GM12878 (cell line): ENCODE measurements around the gene AKT1S1. TPM values are rescaled to one million over a fixed set of nuclear protein-coding genes. Genes with fewer than 3 reads are reported as not detected.

Experiments
- ATAC-seq: fragments of 200-7000 bp; cut with Tn5 transposase; 3 replicates; pipeline ENCODE4 v1.9.1; 2020; ENCODE audit warnings: mild to moderate bottlenecking, moderate library complexity
- BruUV-seq: library from RNA; stranded (reverse); fragments of 400-500 nt; replicated peaks from 2 replicates; lab custom pipeline; 2021; lab: Mats Ljungman, UMichigan
- CTCF ChIA-PET: fragments of 300-600 bp; sonication (Branson Sonifier 250); formaldehyde crosslinking; extraction: SDS; loops from one replicate; lab custom pipeline; 2021; ENCODE audit warnings: inconsistent platforms; lab: Yijun Ruan, JAX
- POLR2A ChIA-PET: fragments of 350-600 bp; formaldehyde crosslinking; extraction: SDS; loops from one replicate; lab custom pipeline; 2021; ENCODE audit warnings: inconsistent platforms; lab: Charles Lee
- RAD21 ChIA-PET: fragments of 300-600 bp; sonication (Branson Sonifier 250); formaldehyde crosslinking; loops from one replicate; lab custom pipeline; 2023; ENCODE audit warnings: antibody characterized with exemption; ENCODE audit not compliant: unreplicated experiment; lab: Charles Lee
- SMC1A ChIA-PET: fragments of 300-600 bp; sonication (Branson Sonifier 250); formaldehyde crosslinking; loops from one replicate; lab custom pipeline; 2023; ENCODE audit not compliant: unreplicated experiment, uncharacterized antibody; lab: Charles Lee
- DNase-seq: peaks from one replicate; pipeline ENCODE4 v3.0.0-alpha.2; 2011; ENCODE audit warnings: low read depth, low spot score
- FAIRE-seq: peaks from 3 replicates; lab custom pipeline; 2011; peaks lifted over from hg19 to GRCh38; lab: Jason Lieb, UNC
- H2AFZ ChIP-seq: 2 replicates; pipeline ENCODE4 v1.6.0; 2011; ENCODE audit warnings: low read depth, low read length, control low read depth; ENCODE audit not compliant: control insufficient read depth
- H3K27ac ChIP-seq: 2 replicates; pipeline ENCODE4 v1.5.1; 2011; ENCODE audit warnings: control low read depth; ENCODE audit not compliant: control insufficient read depth, insufficient read depth
- H3K27me3 ChIP-seq, 2 experiments: replicated peaks in 1 of 2; 2 replicates each; pipeline versions ENCODE4 v1.6.0 to v1.6.1; 2011; ENCODE audit warnings: low read length in 1 of 2; ENCODE audit not compliant: control insufficient read depth in 2 of 2, insufficient read depth in 2 of 2
- H3K36me3 ChIP-seq, 2 experiments: 2 replicates each; pipeline ENCODE4 v1.5.1; 2011; ENCODE audit warnings: low read length in 1 of 2; ENCODE audit not compliant: control insufficient read depth in 2 of 2, insufficient read depth in 2 of 2
- H3K4me1 ChIP-seq: 2 replicates; pipeline ENCODE4 v1.6.1; 2011; ENCODE audit warnings: mild to moderate bottlenecking, low read length, moderate library complexity, mixed read lengths; ENCODE audit not compliant: control insufficient read depth, insufficient read depth
- H3K4me2 ChIP-seq: 2 replicates; pipeline ENCODE4 v1.6.0; 2011; ENCODE audit warnings: control low read depth; ENCODE audit not compliant: control insufficient read depth, insufficient read depth
- H3K4me3 ChIP-seq: fragments of 200-600 bp; sonication (generic); 2 replicates; pipeline ENCODE4 v1.5.1; 2016
- H3K79me2 ChIP-seq: 2 replicates; pipeline ENCODE4 v1.6.0; 2011; ENCODE audit warnings: low read length; ENCODE audit not compliant: control insufficient read depth, insufficient read depth
- H3K9ac ChIP-seq: 2 replicates; pipeline ENCODE4 v1.8.0; 2011; ENCODE audit warnings: low read length, control low read depth, mixed read lengths; ENCODE audit not compliant: control insufficient read depth, insufficient read depth
- H3K9me3 ChIP-seq: replicated peaks from 3 replicates; pipeline ENCODE4 v1.5.1; 2011; ENCODE audit warnings: mild to moderate bottlenecking, low read length; ENCODE audit not compliant: control insufficient read depth, insufficient read depth
- H4K20me1 ChIP-seq: 2 replicates; pipeline ENCODE4 v1.6.0; 2011; ENCODE audit not compliant: control insufficient read depth, insufficient read depth
- CHD2 ChIP-seq: IDR thresholded peaks from 2 replicates; pipeline ENCODE4 v1.6.1; 2011; ENCODE audit warnings: low read depth, low read length, improper control_type of control experiment, borderline replicate concordance
- FOXK2 ChIP-seq: fragments of 450-650 bp; IDR thresholded peaks from 2 replicates; pipeline ENCODE4 v1.6.1; 2017; ENCODE audit warnings: mild to moderate bottlenecking, moderate library complexity
- HDAC2 ChIP-seq: fragments of 200-600 bp; sonication (generic); IDR thresholded peaks from 2 replicates; pipeline ENCODE4 v1.6.1; 2017
- NFXL1 ChIP-seq: fragments of 450-650 bp; IDR thresholded peaks from 2 replicates; pipeline ENCODE4 v1.6.1; 2017; ENCODE audit warnings: antibody characterized with exemption, mild to moderate bottlenecking, borderline replicate concordance
- NFYB ChIP-seq: IDR thresholded peaks from 2 replicates; pipeline ENCODE4 v1.6.1; 2011; ENCODE audit warnings: low read depth, mild to moderate bottlenecking, low read length, improper control_type of control experiment, moderate library complexity; ENCODE audit not compliant: insufficient read depth
- NRF1 ChIP-seq: conservative IDR thresholded peaks from 2 replicates; pipeline ENCODE4 v1.6.1; 2011; ENCODE audit warnings: mild to moderate bottlenecking, low read depth, low read length, improper control_type of control experiment
- SIN3A ChIP-seq: IDR thresholded peaks from 2 replicates; pipeline ENCODE4 v1.6.1; 2012; ENCODE audit warnings: low read depth, low read length, improper control_type of control experiment
- SRF ChIP-seq, 2 experiments: IDR thresholded peaks; 2 replicates each; pipeline ENCODE4 v1.6.1; 2011; ENCODE audit warnings: low read depth in 2 of 2, low read length in 2 of 2, mild to moderate bottlenecking in 1 of 2, moderate library complexity in 1 of 2
- TCF12 ChIP-seq: IDR thresholded peaks from 2 replicates; pipeline ENCODE4 v1.6.1; 2011; ENCODE audit warnings: low read depth, mild to moderate bottlenecking, low read length
- ZBED1 ChIP-seq: IDR thresholded peaks from 2 replicates; pipeline ENCODE4 v1.6.1; 2016; ENCODE audit warnings: borderline replicate concordance
- WGBS: methylation state at CpG from one replicate; pipeline ENCODE4 v1.1.6; 2016; ENCODE audit warnings: low lambda C conversion rate; ENCODE audit not compliant: insufficient replicate concordance, insufficient coverage; ENCODE audit errors: missing lambda C conversion rate; 5-methylcytosine and 5-hydroxymethylcytosine counted together
- in situ Hi-C: fragments of 300-500 bp; cut with MboI; formaldehyde crosslinking; loops from 9 replicates; pipeline ENCODE4 v1.14.3; 2018; ENCODE audit warnings: mixed read lengths
- intact Hi-C: fragments of 100-400 bp; cut with micrococcal nuclease; formaldehyde crosslinking; loops from one replicate; pipeline ENCODE4 v1.14.2; 2022; ENCODE audit not compliant: unreplicated experiment
- polyA plus RNA-seq, 11 experiments: library from polyadenylated mRNA; depleted of rRNA in 4 of 11; unstranded in 6 of 11; stranded (reverse) in 5 of 11; fragments of >200 nt; fragmentation: Nextera tagmentation in 4 of 11; fragmentation: Illumina TruSeq in 1 of 11; extraction: Ambion mirVana in 4 of 11; extraction: Trizol in 1 of 11; gene quantifications; 1 replicate in 1 of 11; 2 replicates in 10 of 11; pipeline versions ENCODE4 v1.2.1 to v1.2.3, GENCODE V29; 2011 to 2016; ENCODE audit warnings: inconsistent platforms in 2 of 11, missing spikeins in 2 of 11, low read depth in 1 of 11
- total RNA-seq, 4 experiments: library from RNA; depleted of rRNA in 3 of 4; stranded (reverse); fragments of >200 nt in 3 of 4; fragmentation: Illumina TruSeq in 1 of 4; extraction: Trizol in 1 of 4; gene quantifications; 2 replicates each; pipeline versions ENCODE4 v1.2.1 to v1.2.3, GENCODE V29; 2013 to 2021

Gene AKT1S1
- total and polyA plus RNA-seq, 10 of the 15 experiments (the other 5 are each of a cell fraction or from before 2014, with no cell fraction given), result 0.43 to 23.0 (median 12.3) TPM

- Histone ChIP-seq H3K27ac (no peak overlapping the region), H3K27me3 (no peaks in the 10 kb centered on the region), H3K9ac (no peak overlapping the region), H3K79me2 (peaks cover 18% of the 10 kb centered on the region), H3K4me3 (no peak overlapping the region; the same call in 1 of the 2 replicates), H3K4me2 (no peak overlapping the region; the same call in 1 of the 2 replicates), H3K9me3 (no peaks in the 10 kb centered on the region), H2AFZ (no peak overlapping the region), H3K4me1 (peaks cover 12% of the 10 kb centered on the region), H3K36me3 (peaks cover 9 to 21% of the 10 kb centered on the region in 2 experiments), H4K20me1 (no peaks in the 10 kb centered on the region)
- ATAC-seq (no peak), FAIRE-seq (no peak), DNase-seq (no peak)
- ChIA-PET POLR2A (interaction anchor here (0.7 kb wide), 3 partner anchors 20 to 84 kb away, joined by 6 to 8 read pairs (median 7); no protein-coding TSS in a partner anchor), SMC1A (interaction anchor here (1.3 kb wide), 1 partner anchor 12 kb away, joined by 5 read pairs; no protein-coding TSS in a partner anchor), CTCF (interaction anchor here (0.6 to 1.8 kb wide), 4 partner anchors 46 to 143 kb away, joined by 3 to 6 read pairs (median 4); no protein-coding TSS in a partner anchor), RAD21 (interaction anchor here (0.7 kb wide), 3 partner anchors 40 to 225 kb away, joined by 3 to 5 read pairs (median 4); partner anchors contain the start of gene RRAS)
- TF ChIP-seq NFXL1, result no peak
- TF ChIP-seq NRF1, result no peak
- no peak for TF ChIP-seq ZBED1
- no peak for TF ChIP-seq HDAC2
- TF ChIP-seq SIN3A, result no peak
- TF ChIP-seq TCF12, result no peak
- TF ChIP-seq NFYB, result no peak
- no peak for TF ChIP-seq FOXK2
- TF ChIP-seq SRF (IDR thresholded peaks at IDR 0.05; ENCODE audit: low read depth in 2 of 2, low read length in 2 of 2), result no peak
- no peak for TF ChIP-seq CHD2
- WGBS, result 97% methylated on average over 13 of the region's 13 CpGs
- no TSS peak for BruUV-seq
- in situ Hi-C loops (no loop called here), intact Hi-C loops (loop anchor here (5.0 kb wide), 2 partner anchors 98 to 188 kb away; partner anchors contain the start of genes AP2A1 and PRMT1)
Measured at GRCh38 chr19:49864890-49865289, 12.3 kb downstream of the AKT1S1 start.
